ENCODE measurements around the gene ALDH2.
A peak's percentile ranks its signal among the peaks of the same experiment; 100 is the strongest.
"Not testable (repeated sequence)": the region's sequence is repeated elsewhere in the genome, so short reads cannot be mapped to it uniquely, and the experiment has no call there.

The ALDH2 gene

DNA sequence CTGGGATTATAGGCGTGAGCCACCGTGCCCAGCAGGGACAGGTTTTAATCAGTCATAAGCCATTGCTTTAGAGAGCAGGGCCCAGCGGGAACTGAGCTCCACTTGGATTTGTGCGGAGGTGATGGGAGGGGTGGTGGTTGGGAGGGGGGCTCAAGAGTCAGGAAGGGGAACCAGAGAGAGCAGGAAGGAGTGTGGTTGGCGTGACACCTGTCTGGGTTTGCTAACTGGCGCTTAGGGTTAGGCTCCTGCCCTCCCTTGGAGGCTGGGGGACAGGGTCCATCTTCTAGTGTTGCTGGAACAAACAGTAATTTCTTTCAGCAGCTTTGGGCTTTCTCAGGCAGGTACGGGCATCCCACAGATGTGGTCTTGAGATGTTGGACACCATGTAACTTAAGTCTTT lies 7.5 kb upstream of the ALDH2 start:
- DNase-seq (ENCODE audit: low read depth in 2 of 2) = no peak

DNA sequence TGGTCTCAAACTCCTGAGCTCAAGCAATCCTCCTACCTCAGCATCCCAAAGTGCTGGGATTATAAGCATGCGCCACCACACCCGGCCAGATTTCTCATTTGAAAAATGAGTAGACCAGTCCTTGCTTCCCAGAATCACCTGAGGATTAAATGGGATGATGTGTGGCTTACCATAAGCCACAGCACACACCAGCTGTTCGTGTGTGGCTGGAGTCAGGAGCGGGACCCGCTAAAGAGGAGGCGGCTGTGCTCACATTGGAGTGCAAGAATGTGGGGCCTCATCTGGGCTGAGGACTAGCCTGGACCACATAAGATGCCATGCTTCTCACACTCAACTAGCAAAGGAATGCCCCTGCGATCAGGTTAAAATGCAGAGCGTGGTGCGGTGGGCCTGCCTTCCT lies 6.7 kb upstream of the ALDH2 start:
- DNase-seq (ENCODE audit: low read depth in 2 of 2) = no peak

- DNase-seq (ENCODE audit: low read depth in 2 of 2) = no peak
These were observed 5.6 kb upstream of the ALDH2 start for GRCh38 chr12:111761099-111761498.

GRCh38 chr12:111761706-111762105 lies 5.0 kb upstream of the ALDH2 start:
- no peak for DNase-seq (ENCODE audit: low read depth in 2 of 2)

- not testable (repeated sequence) for DNase-seq (ENCODE audit: low read depth in 2 of 2)
These were observed 3.2 kb upstream of the ALDH2 start for GRCh38 chr12:111763552-111763951.

GRCh38 chr12:111764120-111764821 lies 2.5 kb upstream of the ALDH2 start:
- DNase-seq (ENCODE audit: low read depth in 2 of 2) = no peak

DNA sequence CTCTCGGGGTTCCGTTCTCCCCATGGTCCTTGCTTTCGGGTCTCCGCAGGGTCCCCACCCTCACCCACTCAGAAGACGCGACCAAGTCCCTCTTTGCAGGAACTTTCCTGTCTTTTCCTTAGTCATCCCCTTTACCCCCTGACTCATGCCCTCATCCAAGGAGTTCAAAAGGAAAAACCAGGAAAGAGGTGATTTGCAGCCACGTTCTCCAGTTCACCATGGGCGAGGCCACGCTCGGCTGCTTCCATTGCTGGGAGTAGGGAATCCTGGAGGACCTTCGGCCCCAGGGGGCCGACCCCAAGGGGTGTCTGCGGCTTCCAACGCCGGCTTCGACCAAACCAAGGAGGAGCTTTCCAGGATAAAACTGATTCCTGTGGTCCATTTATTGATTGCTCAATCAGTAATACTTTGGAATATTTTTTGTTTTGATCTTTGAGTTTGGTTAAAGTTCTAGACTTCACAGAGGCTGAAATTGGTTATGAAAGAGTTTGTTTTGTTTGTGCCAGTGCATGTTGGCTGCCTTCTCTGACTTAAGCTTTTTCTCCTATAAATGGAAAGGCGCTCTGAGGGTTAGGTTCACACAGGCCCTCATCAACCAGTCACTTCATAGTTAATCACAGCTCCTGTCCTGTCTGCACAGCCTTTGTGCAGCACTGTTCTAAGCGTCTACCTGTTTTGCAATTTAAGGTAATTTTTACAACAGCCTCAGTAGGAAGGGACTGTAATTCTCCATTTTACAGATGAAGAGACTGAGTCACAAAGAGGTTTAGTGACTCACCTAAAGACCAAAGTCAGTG lies 827 bp downstream of the ALDH2 start:
- DNase-seq (ENCODE audit: low read depth in 2 of 2) = no peak

DNA sequence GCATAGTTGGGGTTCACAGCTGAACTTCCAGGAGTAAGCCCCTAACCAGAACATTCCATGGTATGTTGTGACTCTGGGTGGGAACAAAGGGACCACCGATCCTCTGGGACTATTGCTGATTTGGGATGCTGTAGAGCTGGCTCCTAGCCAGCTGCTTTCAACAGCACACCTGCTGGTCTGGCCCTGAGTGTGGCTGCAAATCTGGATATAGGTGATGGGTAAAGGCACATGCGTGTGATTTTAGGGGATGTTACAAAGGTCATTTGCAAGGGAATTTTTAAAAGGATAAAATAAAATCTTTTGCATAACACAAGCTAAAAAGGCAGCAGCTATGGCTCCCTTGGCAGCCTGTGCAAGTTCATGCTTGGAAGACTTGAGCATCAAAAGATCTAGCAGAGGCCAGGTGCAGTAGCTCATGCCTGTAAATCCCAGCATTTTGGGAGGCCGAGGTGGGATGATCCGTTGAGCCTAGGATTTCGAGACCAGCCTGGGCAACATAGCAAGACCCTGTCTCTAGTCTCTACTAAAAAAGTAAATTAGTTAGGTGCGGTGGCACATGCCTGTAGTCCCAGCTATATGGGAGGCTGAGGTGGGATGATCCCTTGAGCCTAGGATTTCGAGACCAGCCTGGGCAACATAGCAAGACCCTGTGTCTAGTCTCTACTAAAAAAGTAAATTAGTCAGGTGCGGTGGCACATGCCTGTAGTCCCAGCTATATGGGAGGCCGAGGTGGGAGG lies 1.6 kb downstream of the ALDH2 start:
- DNase-seq (ENCODE audit: low read depth in 2 of 2) = no peak

- no peak for DNase-seq (ENCODE audit: low read depth in 2 of 2)
These were observed 2.9 kb downstream of the ALDH2 start for GRCh38 chr12:111769599-111769998.

DNA sequence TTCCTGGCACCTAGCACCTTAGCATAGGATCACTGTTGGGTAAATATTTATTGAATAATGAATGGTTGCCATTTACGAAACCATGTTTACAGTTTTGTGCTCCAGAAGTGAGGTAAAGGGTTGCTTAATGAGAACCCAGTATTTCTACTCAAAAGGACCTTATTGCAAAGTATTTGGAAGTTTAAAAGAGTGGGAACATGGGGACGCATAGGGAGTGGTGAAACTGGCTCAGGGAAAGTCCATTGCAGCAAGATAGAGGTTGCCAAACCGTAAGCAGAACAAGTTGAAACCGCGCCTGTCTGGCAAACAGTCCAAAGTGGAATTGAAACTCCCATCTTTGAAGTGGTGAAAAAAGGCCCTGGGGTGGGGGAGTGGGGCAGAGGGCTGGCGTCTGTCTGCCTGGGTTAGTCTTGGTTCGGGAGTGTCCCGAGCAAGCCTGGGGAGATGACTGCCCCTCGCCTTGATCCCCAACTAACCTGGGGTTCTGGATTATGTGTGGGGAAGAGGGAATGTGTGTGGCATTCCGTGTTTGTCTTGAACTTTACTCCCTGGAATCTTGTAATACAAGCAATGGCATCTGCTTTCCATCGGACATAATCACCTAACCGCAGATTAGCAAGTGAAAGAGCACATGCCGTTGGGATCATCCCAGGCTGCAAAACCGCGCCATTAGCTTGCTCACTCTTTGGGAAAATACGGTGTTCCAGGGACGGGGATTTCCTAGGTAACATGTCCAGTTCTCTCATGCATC lies 7.2 kb downstream of the ALDH2 start:
- peak; percentile 57 to 65 for DNase-seq (ENCODE audit: low read depth in 2 of 2)

DNA sequence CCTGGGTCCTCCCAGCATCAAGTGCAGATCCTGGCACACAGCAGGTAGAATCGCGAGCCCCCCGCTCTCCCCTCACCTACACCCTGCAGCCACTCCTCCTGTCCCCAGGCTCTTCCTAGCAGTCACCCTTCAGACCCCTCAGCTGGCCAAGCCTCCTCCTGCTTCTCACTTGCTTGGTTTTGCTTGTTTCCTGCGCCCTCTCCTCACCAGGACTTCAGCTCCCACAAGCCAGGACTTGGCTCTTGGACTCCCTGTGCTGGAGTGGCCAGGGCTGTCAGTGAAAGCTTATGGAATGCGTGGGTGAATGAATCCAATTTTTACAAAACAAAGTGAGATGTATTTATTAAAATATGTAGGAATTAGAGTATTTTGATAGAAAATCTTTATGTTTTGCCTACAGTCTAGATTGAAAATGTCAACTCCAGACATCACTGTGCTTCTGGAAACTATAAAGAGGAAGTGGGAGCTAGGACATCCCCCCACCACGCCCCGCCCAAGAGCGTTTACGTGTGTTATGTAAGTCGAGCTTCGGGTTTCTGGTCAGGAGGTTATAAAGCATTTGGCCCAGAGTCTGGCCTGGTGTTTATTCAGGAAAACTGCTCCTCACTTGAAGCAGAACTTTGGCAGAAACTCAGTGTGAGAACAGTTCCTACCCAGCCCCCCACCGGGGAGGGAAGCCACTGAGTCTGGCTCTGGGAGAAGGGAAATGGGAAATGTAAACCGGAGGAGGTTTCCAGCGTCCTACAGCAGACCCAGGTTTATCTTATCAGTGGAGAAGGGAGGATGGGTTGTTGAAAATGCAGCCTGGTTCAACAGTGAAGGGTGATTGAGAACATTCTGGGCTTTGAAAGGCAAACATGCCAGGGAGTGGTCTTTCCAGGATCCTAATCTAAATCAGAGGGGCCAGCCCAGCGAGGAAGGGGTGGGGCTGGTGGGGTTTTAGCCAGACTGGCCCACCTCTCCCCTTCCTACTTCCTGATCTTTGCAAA lies 8.8 kb downstream of the ALDH2 start:
- DNase-seq (ENCODE audit: low read depth in 2 of 2) = no peak

GRCh38 chr12:111776836-111777344 lies 10.2 kb downstream of the ALDH2 start:
- DNase-seq (ENCODE audit: low read depth in 2 of 2) = no peak

GRCh38 chr12:111777345-111778045 lies 10.8 kb downstream of the ALDH2 start:
- no peak for DNase-seq (ENCODE audit: low read depth in 2 of 2)

DNA sequence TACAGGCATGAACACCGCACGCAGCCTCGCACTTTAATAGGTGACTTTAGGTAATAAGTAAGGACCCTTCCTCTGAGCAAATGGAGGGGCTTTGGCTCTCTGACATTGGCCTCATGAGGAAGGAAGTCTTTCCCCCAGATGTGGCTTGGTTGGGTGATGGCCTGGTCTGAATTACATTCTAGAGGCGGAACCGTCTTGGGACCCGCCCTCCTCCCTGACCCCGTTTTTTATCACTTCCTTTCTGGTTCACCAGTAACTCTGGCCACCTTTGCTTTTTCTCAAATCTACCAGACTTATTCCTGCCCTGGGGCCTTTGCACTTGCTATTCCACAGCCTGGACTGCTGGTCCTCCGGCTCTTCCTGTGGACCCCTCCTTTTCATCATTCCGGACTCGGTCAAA lies 13.4 kb downstream of the ALDH2 start:
- DNase-seq (ENCODE audit: low read depth in 2 of 2) = no peak

DNA sequence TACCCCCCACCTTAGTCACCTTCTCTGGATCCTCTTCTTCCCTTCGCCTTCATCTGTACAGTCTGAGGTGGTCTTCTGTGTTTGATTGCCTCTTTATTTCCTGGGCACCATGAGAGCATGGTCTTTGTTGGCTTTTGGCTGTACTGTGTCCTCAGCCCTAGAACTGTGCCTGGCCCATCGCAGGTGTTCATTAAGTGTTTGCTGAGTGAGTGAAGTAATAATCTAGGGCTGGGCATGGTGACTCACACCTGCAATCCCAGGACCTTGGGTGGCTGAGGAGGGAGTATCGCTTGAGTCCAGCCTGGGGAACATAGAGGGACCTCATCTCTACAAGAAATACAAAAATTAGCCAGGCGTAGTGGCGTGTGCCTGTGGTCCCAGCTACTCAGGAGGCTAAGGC lies 13.9 kb downstream of the ALDH2 start:
- DNase-seq (ENCODE audit: low read depth in 2 of 2) = no peak

GRCh38 chr12:111781085-111781658 lies 14.4 kb downstream of the ALDH2 start:
- no peak for DNase-seq (ENCODE audit: low read depth in 2 of 2)

- no peak for DNase-seq (ENCODE audit: low read depth in 2 of 2)
These were observed 16.3 kb downstream of the ALDH2 start for GRCh38 chr12:111783046-111783445.

- no peak for DNase-seq (ENCODE audit: low read depth in 2 of 2)
These were observed 18.2 kb downstream of the ALDH2 start for GRCh38 chr12:111784953-111785352.

DNA sequence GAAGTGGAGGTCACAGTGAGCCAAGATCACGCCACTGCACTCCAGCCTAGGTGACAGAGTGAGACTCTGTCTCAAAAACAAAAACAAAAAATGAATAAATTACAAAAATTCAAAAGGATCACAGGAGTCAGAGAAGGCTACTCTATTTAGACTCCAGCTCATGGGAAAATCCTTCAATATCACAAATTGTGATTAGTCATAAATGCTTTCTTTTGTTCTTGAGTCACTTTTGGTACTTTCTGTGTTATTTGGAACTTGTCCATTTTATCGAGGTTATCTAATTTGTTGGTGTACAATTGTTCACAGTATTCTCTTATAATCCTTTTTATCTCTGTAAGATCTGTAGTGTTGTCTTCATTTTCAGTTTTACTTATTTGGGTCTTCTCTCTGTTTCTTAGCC lies 18.9 kb downstream of the ALDH2 start:
- no peak for DNase-seq (ENCODE audit: low read depth in 2 of 2)
